ENCODE measurements around the gene TMEM131. TPM values are rescaled to one million over a fixed set of nuclear protein-coding genes. Genes with fewer than 3 reads are reported as not detected.
A peak's percentile ranks its signal among the peaks of the same experiment; 100 is the strongest.
"Not testable (repeated sequence)": the region's sequence is repeated elsewhere in the genome, so short reads cannot be mapped to it uniquely, and the experiment has no call there.

TMEM131 gene
- total RNA-seq, 4 donors from 2014 or later = 39.0 to 58.5 (median 41.3) TPM

GRCh38 chr2:98026292-98026691, 30.5 kb upstream of the TMEM131 start:
- Histone ChIP-seq H3K27me3 (no peaks in the 10 kb centered on the region), H3K4me1 (peaks cover 0 to 18% (median 3%) of the 10 kb centered on the region in 4 donors), H3K36me3 (no peaks in the 10 kb centered on the region), H3K27ac (no peak overlapping the region), H3K9me3 (no peaks in the 10 kb centered on the region), H3K4me3 (peak overlapping the region in 1 of 4 donors; percentile 17)
- no peak for TF ChIP-seq EP300 (IDR thresholded peaks at IDR 0.05)
- TF ChIP-seq POLR2A (IDR thresholded peaks at IDR 0.05) = no peak
- TF ChIP-seq, protein P1, sequence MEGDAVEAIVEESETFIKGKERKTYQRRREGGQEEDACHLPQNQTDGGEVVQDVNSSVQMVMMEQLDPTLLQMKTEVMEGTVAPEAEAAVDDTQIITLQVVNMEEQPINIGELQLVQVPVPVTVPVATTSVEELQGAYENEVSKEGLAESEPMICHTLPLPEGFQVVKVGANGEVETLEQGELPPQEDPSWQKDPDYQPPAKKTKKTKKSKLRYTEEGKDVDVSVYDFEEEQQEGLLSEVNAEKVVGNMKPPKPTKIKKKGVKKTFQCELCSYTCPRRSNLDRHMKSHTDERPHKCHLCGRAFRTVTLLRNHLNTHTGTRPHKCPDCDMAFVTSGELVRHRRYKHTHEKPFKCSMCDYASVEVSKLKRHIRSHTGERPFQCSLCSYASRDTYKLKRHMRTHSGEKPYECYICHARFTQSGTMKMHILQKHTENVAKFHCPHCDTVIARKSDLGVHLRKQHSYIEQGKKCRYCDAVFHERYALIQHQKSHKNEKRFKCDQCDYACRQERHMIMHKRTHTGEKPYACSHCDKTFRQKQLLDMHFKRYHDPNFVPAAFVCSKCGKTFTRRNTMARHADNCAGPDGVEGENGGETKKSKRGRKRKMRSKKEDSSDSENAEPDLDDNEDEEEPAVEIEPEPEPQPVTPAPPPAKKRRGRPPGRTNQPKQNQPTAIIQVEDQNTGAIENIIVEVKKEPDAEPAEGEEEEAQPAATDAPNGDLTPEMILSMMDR (IDR thresholded peaks at IDR 0.05) = no peak
- WGBS, 2 donors = 69 to 74% methylated on average over 5 of the region's 5 CpGs
- no peak for DNase-seq (ENCODE audit: low spot score in 2 of 2)

- H3K27me3 ChIP-seq = no peaks in the 10 kb centered on the region
- H3K4me3 ChIP-seq = no peak overlapping the region
- no peak for DNase-seq (ENCODE audit: low spot score in 2 of 2)
- no peak overlapping the region for H3K27ac ChIP-seq
- TF ChIP-seq EP300 (IDR thresholded peaks at IDR 0.05) = no peak
- TF ChIP-seq, protein P1 (IDR thresholded peaks at IDR 0.05) = no peak
- TF ChIP-seq POLR2A (IDR thresholded peaks at IDR 0.05) = no peak
- H3K4me1 ChIP-seq = peaks cover 0 to 18% (median 3%) of the 10 kb centered on the region in 4 donors
- no peaks in the 10 kb centered on the region for H3K36me3 ChIP-seq
- H3K9me3 ChIP-seq = no peaks in the 10 kb centered on the region
These were observed 29.8 kb upstream of the TMEM131 start for GRCh38 chr2:98025481-98026037.

DNA sequence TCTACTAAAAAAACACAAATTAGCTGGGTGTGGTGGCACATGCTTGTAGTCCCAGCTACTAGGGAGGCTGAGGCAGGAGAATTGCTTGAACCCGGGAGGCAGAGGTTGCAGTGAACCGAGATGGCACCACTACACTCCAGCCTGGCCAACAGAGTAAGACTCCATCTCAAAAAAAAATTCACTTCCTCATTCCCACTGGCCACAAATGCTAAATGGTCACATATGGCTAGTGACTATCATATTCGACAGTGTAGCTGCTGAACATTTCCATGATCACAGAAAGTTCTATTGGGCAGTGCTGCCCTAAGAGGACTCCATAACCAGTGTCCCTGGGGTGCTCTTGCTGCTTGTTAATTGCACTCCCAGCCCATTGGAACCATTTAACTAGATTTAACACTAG, 26.3 kb upstream of the TMEM131 start:
- H3K27ac ChIP-seq; H3K27me3 ChIP-seq; DNase-seq (ENCODE audit: low spot score in 2 of 2); H3K9me3 ChIP-seq; H3K36me3 ChIP-seq; H3K4me3 ChIP-seq: not testable (repeated sequence)
- 81 to 87% methylated on average over 3 of the region's 3 CpGs for WGBS, 2 donors
- H3K4me1 ChIP-seq = peaks cover 0 to 14% (median 0%) of the 10 kb centered on the region in 4 donors

DNA sequence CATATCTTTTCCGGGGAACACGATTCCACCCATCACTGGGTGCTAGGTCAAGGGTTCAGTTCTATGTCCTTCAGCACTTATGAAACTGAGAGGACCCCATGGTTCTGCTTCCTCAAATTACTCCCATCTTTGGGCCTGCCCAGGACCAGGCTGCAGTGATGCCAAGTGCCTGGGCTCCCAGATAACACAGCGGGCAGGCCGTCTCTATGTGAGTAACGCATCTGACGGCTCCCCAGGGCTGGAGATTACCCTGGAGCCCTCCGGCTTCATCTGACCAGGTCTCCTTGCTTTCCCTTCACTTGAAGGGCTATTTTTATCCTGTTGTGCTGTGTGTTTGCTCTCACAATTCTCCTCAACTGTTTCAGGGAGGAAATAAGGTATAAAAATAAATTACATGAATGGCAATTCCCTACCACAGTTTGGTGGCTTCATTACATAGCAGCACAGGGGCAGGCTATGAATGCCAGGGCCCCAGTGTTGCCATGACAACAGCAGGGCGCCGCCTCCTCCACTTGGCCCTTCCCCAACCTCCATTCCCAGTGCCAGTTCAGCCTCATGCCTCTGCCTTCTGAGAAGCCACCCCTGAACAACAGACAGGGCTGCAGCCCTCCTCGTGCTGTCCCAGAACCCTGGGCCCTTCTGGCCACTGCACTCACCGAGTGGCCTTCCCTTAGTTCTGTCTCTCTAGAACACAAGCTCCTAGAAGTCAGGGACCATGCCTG, 25.4 kb upstream of the TMEM131 start:
- Histone ChIP-seq H3K4me3 (no peak overlapping the region), H3K36me3 (no peaks in the 10 kb centered on the region), H3K27me3 (no peaks in the 10 kb centered on the region), H3K4me1 (peaks cover 0 to 5% (median 0%) of the 10 kb centered on the region in 4 donors), H3K9me3 (peaks cover 0 to 4% (median 0%) of the 10 kb centered on the region in 4 donors), H3K27ac (no peak overlapping the region)
- no peak for DNase-seq (ENCODE audit: low spot score in 2 of 2)
- no peak for TF ChIP-seq EP300 (IDR thresholded peaks at IDR 0.05)
- TF ChIP-seq, protein P1 (IDR thresholded peaks at IDR 0.05) = no peak
- TF ChIP-seq POLR2A (IDR thresholded peaks at IDR 0.05) = no peak
- 72 to 77% methylated on average over 11 of the region's 11 CpGs for WGBS, 2 donors

DNA sequence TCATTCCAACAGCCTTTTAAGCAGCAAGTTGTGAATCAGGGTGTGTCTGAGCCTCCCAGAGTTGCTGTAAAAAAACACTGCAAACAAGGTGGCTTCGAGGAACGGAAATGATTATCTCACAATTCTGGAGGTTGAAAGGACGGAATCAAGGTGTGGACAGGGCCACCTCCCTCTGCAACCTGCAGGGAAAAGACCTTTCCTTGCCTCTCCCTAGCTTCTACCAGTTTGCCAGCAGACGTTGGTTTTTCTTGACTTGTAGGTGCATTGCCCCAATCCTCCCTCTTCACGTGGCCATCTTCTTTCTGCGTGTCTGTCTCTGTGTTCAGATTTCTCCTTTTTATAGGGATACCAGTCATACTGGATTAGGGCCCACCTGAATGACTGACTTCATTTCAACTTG, 24.8 kb upstream of the TMEM131 start:
- Histone ChIP-seq H3K36me3 (no peaks in the 10 kb centered on the region), H3K4me3 (no peak overlapping the region), H3K27ac (no peak overlapping the region), H3K9me3 (peaks cover 0 to 4% (median 0%) of the 10 kb centered on the region in 4 donors), H3K4me1 (no peaks in the 10 kb centered on the region), H3K27me3 (no peaks in the 10 kb centered on the region)
- WGBS, 2 donors = 87 to 90% methylated on average over 6 of the region's 6 CpGs
- no peak for TF ChIP-seq POLR2A (IDR thresholded peaks at IDR 0.05)
- DNase-seq (ENCODE audit: low spot score in 2 of 2) = no peak

DNA sequence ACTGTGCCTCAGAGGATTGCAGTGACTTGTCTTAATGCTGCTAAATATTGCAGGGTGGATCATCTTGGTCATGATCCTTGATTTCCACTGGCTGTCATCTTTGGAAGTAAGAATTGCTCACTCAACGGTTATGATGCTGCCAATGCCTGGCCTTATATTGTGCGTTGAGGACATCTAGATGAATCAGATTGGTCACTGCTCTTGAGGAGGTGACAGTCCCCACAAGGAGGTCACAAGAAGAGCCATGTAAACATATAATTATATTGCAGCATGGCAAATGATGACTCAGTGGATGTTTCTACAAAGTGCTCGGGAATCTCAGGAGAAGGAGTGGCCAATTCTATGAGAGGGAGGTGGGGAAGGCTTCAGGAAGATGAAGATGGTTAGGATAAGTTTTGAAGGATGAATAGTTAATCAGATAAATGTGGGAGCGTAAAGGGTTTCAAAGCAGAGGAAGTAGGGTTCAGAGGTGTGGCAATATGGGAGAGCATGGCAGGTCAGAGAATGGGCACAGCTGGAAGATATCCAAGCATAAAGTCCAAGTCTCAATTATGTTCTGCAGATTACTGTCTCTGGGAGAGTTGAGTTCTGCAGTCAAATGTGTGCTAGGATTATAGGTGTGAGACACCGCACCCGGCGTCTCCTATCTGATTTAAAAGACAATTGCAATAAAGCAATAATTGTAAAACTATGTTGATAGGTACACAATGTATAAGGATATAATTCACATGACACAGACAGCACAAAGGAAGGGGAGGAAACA, 21.3 kb upstream of the TMEM131 start:
- Histone ChIP-seq H3K9me3 (peaks cover 0 to 4% (median 0%) of the 10 kb centered on the region in 4 donors), H3K36me3 (no peaks in the 10 kb centered on the region), H3K4me3 (no peak overlapping the region), H3K27ac (no peak overlapping the region), H3K4me1 (peaks cover 0 to 11% (median 3%) of the 10 kb centered on the region in 4 donors), H3K27me3 (no peaks in the 10 kb centered on the region)
- DNase-seq (ENCODE audit: low spot score in 2 of 2) = no peak
- WGBS, 2 donors = 90 to 91% methylated on average over 7 of the region's 7 CpGs
- no peak for TF ChIP-seq EP300 (IDR thresholded peaks at IDR 0.05)
- no peak for TF ChIP-seq POLR2A (IDR thresholded peaks at IDR 0.05)
- TF ChIP-seq, protein P1 (IDR thresholded peaks at IDR 0.05) = no peak
